K562 (cell line): ENCODE measurements around the gene ATOH1. TPM values are rescaled to one million over a fixed set of nuclear protein-coding genes. Genes with fewer than 3 reads are reported as not detected.

Source experiments
- ATAC-seq: fragments of 200-7000 bp; cut with Tn5 transposase; 3 replicates; pipeline ENCODE4 v1.9.1; 2020; ENCODE audit warnings: moderate library complexity
- BruUV-seq: library from RNA; stranded (reverse); fragments of 400-500 nt; replicated peaks from 2 replicates; lab custom pipeline; 2021; lab: Mats Ljungman, UMichigan
- CTCF ChIA-PET: fragments of 300-600 bp; formaldehyde crosslinking; extraction: SDS; loops from one replicate; lab custom pipeline; 2021; ENCODE audit warnings: low intra/inter-chr PET ratio; lab: Yijun Ruan, JAX
- POLR2A ChIA-PET: fragments of 300-600, 350-650 bp; sonication (Branson Sonifier 250); formaldehyde crosslinking; extraction: SDS; loops from one replicate; lab custom pipeline; 2021; ENCODE audit warnings: antibody characterized with exemption, inconsistent platforms; lab: Yijun Ruan, JAX
- DNase-seq, 4 experiments: peaks; one replicate each; pipeline versions ENCODE4 v3.0.0 to v3.0.0-alpha.2; 2011 to 2018; ENCODE audit warnings: low spot score in 3 of 4, mixed read lengths in 3 of 4; ENCODE audit errors: extremely low read depth in 1 of 4
- FAIRE-seq: peaks from 2 replicates; lab custom pipeline; 2011; peaks lifted over from hg19 to GRCh38; lab: Jason Lieb, UNC
- H2AFZ ChIP-seq: 2 replicates; pipeline ENCODE4 v1.6.0; 2011; ENCODE audit warnings: low read depth, low read length, control low read depth, inconsistent platforms
- H3K27ac ChIP-seq: fragments of 200-600 bp; 3 replicates; pipeline ENCODE4 v1.8.0; 2011; ENCODE audit warnings: low read depth, mild to moderate bottlenecking, control low read depth, inconsistent platforms, low read length, moderate library complexity, mixed read lengths; ENCODE audit errors: extremely low read depth
- H3K27me3 ChIP-seq, 2 experiments: fragments of 300-600 bp in 1 of 2; 2 replicates in 1 of 2; 3 replicates in 1 of 2; pipeline versions ENCODE4 v1.6.0 to v1.8.0; 2011; ENCODE audit warnings: inconsistent platforms in 2 of 2, low read length in 2 of 2, mild to moderate bottlenecking in 1 of 2, mixed read lengths in 1 of 2, moderate library complexity in 1 of 2; ENCODE audit not compliant: control insufficient read depth in 2 of 2, insufficient read depth in 2 of 2
- H3K36me3 ChIP-seq: fragments of 300-600 bp; 3 replicates; pipeline ENCODE4 v1.8.0; 2011; ENCODE audit warnings: mild to moderate bottlenecking, low read length, inconsistent platforms; ENCODE audit not compliant: control insufficient read depth, insufficient read depth
- H3K4me1 ChIP-seq, 2 experiments: fragments of 200-600 bp in 1 of 2; replicated peaks in 1 of 2; 2 replicates in 1 of 2; 3 replicates in 1 of 2; pipeline versions ENCODE4 v1.5.1 to v1.8.0; 2011; ENCODE audit warnings: inconsistent platforms in 2 of 2, low read length in 2 of 2, mild to moderate bottlenecking in 1 of 2, mixed read lengths in 1 of 2, moderate library complexity in 1 of 2; ENCODE audit not compliant: control insufficient read depth in 2 of 2, insufficient read depth in 2 of 2
- H3K4me2 ChIP-seq: 2 replicates; pipeline ENCODE4 v1.6.1; 2011; ENCODE audit warnings: low read length, control low read depth, inconsistent platforms, mixed read lengths; ENCODE audit not compliant: insufficient read depth
- H3K4me3 ChIP-seq: fragments of 200-600 bp; sonication (generic), shearing (Covaris generic); 2 replicates; pipeline ENCODE4 v1.5.1; 2016; ENCODE audit warnings: control low read depth, inconsistent platforms
- H3K79me2 ChIP-seq: fragments of 200-600 bp; 3 replicates; pipeline ENCODE4 v1.8.0; 2011; ENCODE audit warnings: low read length, inconsistent platforms; ENCODE audit not compliant: control insufficient read depth, insufficient read depth
- H3K9ac ChIP-seq, 2 experiments: 2 replicates each; pipeline versions ENCODE4 v1.6.0 to v1.6.1; 2011; ENCODE audit warnings: low read depth in 2 of 2, low read length in 2 of 2, control low read depth in 1 of 2, inconsistent platforms in 1 of 2, mild to moderate bottlenecking in 1 of 2, mixed read lengths in 1 of 2; ENCODE audit not compliant: insufficient read depth in 1 of 2
- H3K9me1 ChIP-seq: one replicate; pipeline ENCODE4 v1.6.0; 2011; ENCODE audit warnings: inconsistent platforms, mild to moderate bottlenecking, low read length, moderate library complexity; ENCODE audit not compliant: control insufficient read depth, insufficient read depth
- H3K9me3 ChIP-seq: replicated peaks from 2 replicates; pipeline ENCODE4 v1.5.1; 2011; ENCODE audit warnings: low read depth, low read length, inconsistent platforms; ENCODE audit not compliant: control insufficient read depth, insufficient read depth
- H4K20me1 ChIP-seq: replicated peaks from 2 replicates; pipeline ENCODE4 v1.6.1; 2011; ENCODE audit warnings: low read length, inconsistent platforms, mixed read lengths; ENCODE audit not compliant: control insufficient read depth, insufficient read depth
- MAFK ChIP-seq: IDR thresholded peaks from 2 replicates; pipeline ENCODE4 v1.6.1; 2011; ENCODE audit warnings: low read length, improper control_type of control experiment
- NFRKB ChIP-seq: fragments of 450-650 bp; IDR thresholded peaks from 2 replicates; pipeline ENCODE4 v1.6.1; 2016; ENCODE audit warnings: low read depth
- PCBP1 ChIP-seq: fragments of 200-400 bp; formaldehyde crosslinking; IDR thresholded peaks from 2 replicates; pipeline ENCODE4 v1.6.1; 2018; ENCODE audit warnings: mild to moderate bottlenecking, low read depth, low read length; ENCODE audit not compliant: poor library complexity, severe bottlenecking
- RNF2 ChIP-seq: sonication (generic); IDR thresholded peaks from 2 replicates; pipeline ENCODE4 v1.6.1; 2016
- SP1 ChIP-seq: sonication (generic); formaldehyde crosslinking; IDR thresholded peaks from 2 replicates; pipeline ENCODE4 v1.8.1; 2022; ENCODE audit warnings: mild to moderate bottlenecking, missing genetic modification reagents
- SPI1 ChIP-seq: IDR thresholded peaks from 2 replicates; pipeline ENCODE4 v1.6.1; 2011; ENCODE audit warnings: low read depth, low read length, control low read depth, borderline replicate concordance
- STAT5A ChIP-seq: IDR thresholded peaks from 2 replicates; pipeline ENCODE4 v1.6.1; 2012; ENCODE audit warnings: low read length, inconsistent platforms, borderline replicate concordance
- TFE3 ChIP-seq: fragments of 450-650 bp; formaldehyde crosslinking; IDR thresholded peaks from 2 replicates; pipeline ENCODE4 v1.4.0; 2020; ENCODE audit warnings: mild to moderate bottlenecking, mixed read lengths
- ZNF239 ChIP-seq: fragments of 250-450 bp; sonication (Bioruptor Pico); IDR thresholded peaks from 2 replicates; pipeline ENCODE4 v1.4.0; 2020; ENCODE audit warnings: mild to moderate bottlenecking
- ZNF589 ChIP-seq: fragments of 200-800 bp; sonication (Bioruptor generic); IDR thresholded peaks from 2 replicates; pipeline ENCODE4 v1.6.1; 2016; ENCODE audit warnings: low read depth, missing genetic modification characterization, missing compliant biosample characterization
- WGBS: fragments of 100-300 bp; shearing (Covaris generic); methylation state at CpG from one replicate; pipeline ENCODE4 v1.1.6; 2016; ENCODE audit warnings: low coverage, mixed read lengths; ENCODE audit not compliant: insufficient coverage; ENCODE audit errors: missing lambda C conversion rate; 5-methylcytosine and 5-hydroxymethylcytosine counted together
- in situ Hi-C: fragments of 300-500 bp; cut with MboI; formaldehyde crosslinking; loops from 4 replicates; pipeline ENCODE4 v1.15.0; 2018; ENCODE audit warnings: inconsistent platforms, mixed read lengths
- intact Hi-C: fragments of 100-400 bp; cut with micrococcal nuclease; formaldehyde crosslinking; loops from 2 replicates; pipeline ENCODE4 v1.14.2; 2022
- polyA plus RNA-seq, 8 experiments: library from polyadenylated mRNA; depleted of rRNA in 4 of 8; stranded (reverse) in 5 of 8; unstranded in 3 of 8; fragments of >200 nt; fragmentation: Nextera tagmentation in 2 of 8; fragmentation: Illumina TruSeq in 1 of 8; extraction: Ambion mirVana in 2 of 8; extraction: Trizol in 1 of 8; gene quantifications; 2 replicates each; pipeline versions ENCODE4 v1.2.1 to v1.2.3, GENCODE V29; 2011 to 2014; ENCODE audit warnings: inconsistent platforms in 1 of 8, missing spikeins in 1 of 8
- total RNA-seq, 7 experiments: library from RNA; depleted of rRNA in 6 of 7; stranded (reverse); fragments of >200 nt in 6 of 7; fragmentation: Illumina TruSeq in 2 of 7; extraction: Trizol in 2 of 7; gene quantifications; 2 replicates each; pipeline versions ENCODE4 v1.2.1 to v1.2.3, GENCODE V29; 2011 to 2021; ENCODE audit warnings: low replicate concordance in 1 of 7
- TF ChIP-seq, protein P1 (sequence below): sonication (generic); formaldehyde crosslinking; IDR thresholded peaks from 2 replicates; pipeline ENCODE4 v1.5.0; 2020; ENCODE audit warnings: missing genetic modification reagents

ATOH1 gene
- total and polyA plus RNA-seq, 9 of the 15 experiments (the other 6 are each of a cell fraction or from before 2014, with no cell fraction given), result not detected

DNA sequence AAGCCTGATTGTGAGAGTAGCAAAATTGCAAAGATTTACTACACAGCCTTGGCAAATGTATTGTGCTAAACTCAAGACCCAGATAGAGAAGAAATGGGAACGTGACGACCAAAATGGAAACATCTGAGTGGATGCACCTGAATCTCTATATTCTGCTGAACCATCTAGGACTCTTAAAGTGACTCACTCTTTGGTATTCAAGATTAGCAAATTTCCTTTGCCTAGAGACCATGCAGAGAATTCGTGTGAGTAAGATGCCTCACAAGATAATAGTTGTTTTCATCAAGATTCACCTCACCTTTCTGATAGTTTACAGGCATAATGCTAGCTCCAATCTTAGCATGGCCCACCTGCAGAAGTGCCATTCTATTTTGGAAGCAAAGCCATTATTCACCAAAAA, 14.4 kb upstream of the ATOH1 start (continued):
- no peak for TF ChIP-seq ZNF589 (CRISPR knock-in tag)

DNA sequence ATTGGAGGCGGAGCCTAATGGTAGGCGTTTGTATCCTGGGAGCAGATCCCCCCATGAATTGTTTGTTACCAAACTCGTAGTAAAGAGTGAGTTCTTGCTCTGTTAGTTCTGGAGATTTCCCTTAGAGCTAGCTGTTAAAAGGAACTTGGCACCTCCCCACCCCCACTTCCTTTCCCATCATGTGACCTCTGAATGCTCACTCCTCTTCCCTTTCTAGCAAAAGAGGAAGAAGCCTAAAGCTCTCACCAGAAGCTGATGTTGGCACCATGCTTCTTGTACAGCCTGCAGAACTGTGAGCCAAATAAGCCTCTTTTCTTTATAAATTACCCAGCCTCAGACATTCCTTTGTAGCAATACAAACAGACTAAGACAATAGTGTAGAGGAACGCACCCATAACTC, 13.8 kb upstream of the ATOH1 start:
- no peaks in the 10 kb centered on the region for H3K9me3 ChIP-seq
- H4K20me1 ChIP-seq, result no peaks in the 10 kb centered on the region
- 4% methylated on average over 4 of the region's 4 CpGs for WGBS
- H3K4me2 ChIP-seq, result no peak overlapping the region; the same call in 1 of the 2 replicates
- no peaks in the 10 kb centered on the region for H3K79me2 ChIP-seq
- H3K36me3 ChIP-seq, result no peaks in the 10 kb centered on the region
- no peak for FAIRE-seq
- H2AFZ ChIP-seq, result no peak overlapping the region
- no peaks in the 10 kb centered on the region for H3K9me1 ChIP-seq
- POLR2A ChIA-PET, result no interaction called here
- H3K27ac ChIP-seq, result no peak overlapping the region
- H3K9ac ChIP-seq, result no peak overlapping the region
- no TSS peak for BruUV-seq
- intact Hi-C loops (no loop called here), in situ Hi-C loops (no loop called here)
- H3K27me3 ChIP-seq, result no peaks in the 10 kb centered on the region
- no peak overlapping the region for H3K4me3 ChIP-seq
- no peaks in the 10 kb centered on the region for H3K4me1 ChIP-seq
- DNase-seq, result no peak
- CTCF ChIA-PET, result no interaction called here
- ATAC-seq, result no peak
- TF ChIP-seq MAFK (no peak), STAT5A (no peak), TFE3 (peak; percentile 39), RNF2 (no peak), SP1 (CRISPR knock-in tag) (no peak), PCBP1 (no peak), SPI1 (peak; percentile 42; the same call in 1 of the 2 replicates), NFRKB (no peak), ZNF239 (CRISPR knock-in tag) (no peak)
- TF ChIP-seq, protein P1, sequence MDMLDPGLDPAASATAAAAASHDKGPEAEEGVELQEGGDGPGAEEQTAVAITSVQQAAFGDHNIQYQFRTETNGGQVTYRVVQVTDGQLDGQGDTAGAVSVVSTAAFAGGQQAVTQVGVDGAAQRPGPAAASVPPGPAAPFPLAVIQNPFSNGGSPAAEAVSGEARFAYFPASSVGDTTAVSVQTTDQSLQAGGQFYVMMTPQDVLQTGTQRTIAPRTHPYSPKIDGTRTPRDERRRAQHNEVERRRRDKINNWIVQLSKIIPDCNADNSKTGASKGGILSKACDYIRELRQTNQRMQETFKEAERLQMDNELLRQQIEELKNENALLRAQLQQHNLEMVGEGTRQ (CRISPR knock-in tag), result peak; percentile 45; the same call in 1 of the 2 replicates
